Kidney (tissue), 14 donors: Measurements from ENCODE around the gene PXDC1. TPM values are rescaled to one million over a fixed set of nuclear protein-coding genes. Genes with fewer than 3 reads are reported as not detected.

Experiments used
- DNase-seq, 5 donors: peaks; one replicate each; pipeline ENCODE4 v3.0.0-alpha.2; 2013 to 2020
- FAIRE-seq: peaks from 2 replicates; lab custom pipeline; 2012; peaks lifted over from hg19 to GRCh38; lab: Jason Lieb, UNC
- H3K27ac ChIP-seq, 2 donors: one replicate each; pipeline ENCODE4 v1.7.0; 2013; ENCODE audit warnings: low read depth in 2 of 2, low read length in 2 of 2, inconsistent platforms in 1 of 2
- H3K27me3 ChIP-seq: one replicate; pipeline ENCODE4 v1.7.1; 2013; ENCODE audit warnings: low read length, inconsistent platforms; ENCODE audit not compliant: control insufficient read depth, insufficient read depth
- H3K36me3 ChIP-seq, 3 donors: one replicate each; pipeline versions ENCODE4 v1.7.0 to v1.7.1; 2013; ENCODE audit warnings: low read length in 3 of 3, control low read depth in 1 of 3, inconsistent platforms in 1 of 3; ENCODE audit not compliant: insufficient read depth in 3 of 3, control insufficient read depth in 2 of 3
- H3K4me1 ChIP-seq, 3 donors: one replicate each; pipeline versions ENCODE4 v1.7.0 to v1.7.1; 2013; ENCODE audit warnings: low read length in 3 of 3, inconsistent platforms in 1 of 3, low read depth in 1 of 3; ENCODE audit not compliant: control insufficient read depth in 2 of 3, insufficient read depth in 2 of 3
- H3K4me3 ChIP-seq, 3 donors: one replicate each; pipeline versions ENCODE4 v1.7.0 to v1.8.1; 2013; ENCODE audit warnings: low read length in 3 of 3, control low read depth in 1 of 3, inconsistent platforms in 1 of 3
- H3K9ac ChIP-seq, 3 donors: one replicate each; pipeline versions ENCODE4 v1.7.0 to v1.7.1; 2013; ENCODE audit warnings: low read length in 3 of 3, control low read depth in 1 of 3, inconsistent platforms in 1 of 3
- H3K9me3 ChIP-seq, 3 donors: one replicate each; pipeline versions ENCODE4 v1.7.0 to v1.7.1; 2013; ENCODE audit warnings: low read length in 3 of 3, control low read depth in 1 of 3, inconsistent platforms in 1 of 3; ENCODE audit not compliant: control insufficient read depth in 2 of 3, insufficient read depth in 1 of 3
- CTCF ChIP-seq: IDR thresholded peaks from 3 replicates; pipeline ENCODE4 v1.5.1; 2012; ENCODE audit warnings: mild to moderate bottlenecking, moderate library complexity, borderline replicate concordance; ENCODE audit not compliant: insufficient read depth; ENCODE audit errors: extremely low read depth
- intact Hi-C: fragments of 100-400 bp; cut with DNase I; formaldehyde crosslinking; loops from one replicate; pipeline ENCODE4 v1.11.1; 2022
- polyA plus RNA-seq: library from polyadenylated mRNA; stranded (reverse); fragments of 350-450 nt; fragmentation: Illumina TruSeq; extraction: RNeasy Lipid Tissue Mini Kit (QIAGEN cat#74804); gene quantifications from one replicate; pipeline ENCODE4 v1.2.3, GENCODE V29; 2014; ENCODE audit warnings: low read depth, low replicate concordance; ENCODE audit not compliant: insufficient read depth
- total RNA-seq: library from RNA; stranded (reverse); fragmentation: NEBNext Ultra II Directional; extraction: Animal tissue kit (Norgen Biotek cat#: 25700); gene quantifications from one replicate; pipeline ENCODE4 v1.2.1, GENCODE V29; 2021
- donor health status: control.
- donor health status: control.
- donor health status: control.
- donor health status: control.
- donor health status: control.
- donor health status: DM: yes; HTN: yes; CAD: no.
- donor health status: Normal renal cell carcinoma (clear cell type).

The PXDC1 gene
- total and polyA plus RNA-seq, 2 donors from 2014 or later, result 28.9 to 35.0 TPM

- no peak for DNase-seq
- no peak for TF ChIP-seq CTCF
- Histone ChIP-seq H3K27me3 (no peaks in the 10 kb centered on the region), H3K9ac (no peak overlapping the region), H3K4me3 (no peak overlapping the region), H3K9me3 (no peaks in the 10 kb centered on the region), H3K4me1 (peaks cover 0 to 16% (median 8%) of the 10 kb centered on the region in 3 donors), H3K36me3 (no peaks in the 10 kb centered on the region), H3K27ac (no peak overlapping the region)
- no peak for FAIRE-seq
- intact Hi-C loops, result no loop called here
Measured at GRCh38 chr6:3785745-3786098, 34.2 kb upstream of the PXDC1 start.

- intact Hi-C loops, result no loop called here
- no peak for TF ChIP-seq CTCF
- no peak for FAIRE-seq
Measured at GRCh38 chr6:3784885-3785744, 33.6 kb upstream of the PXDC1 start.

GRCh38 chr6:3784423-3784822, 32.9 kb upstream of the PXDC1 start:
- FAIRE-seq, result no peak
- intact Hi-C loops, result no loop called here
- no peak for TF ChIP-seq CTCF
- no peak overlapping the region for H3K27ac ChIP-seq
- no peaks in the 10 kb centered on the region for H3K36me3 ChIP-seq
- no peak overlapping the region for H3K4me3 ChIP-seq
- no peak for DNase-seq
- peaks cover 0 to 8% (median 7%) of the 10 kb centered on the region in 3 donors for H3K4me1 ChIP-seq
- H3K9me3 ChIP-seq, result no peaks in the 10 kb centered on the region
- H3K27me3 ChIP-seq, result no peaks in the 10 kb centered on the region
- no peak overlapping the region for H3K9ac ChIP-seq

More at GRCh38 chr6:3784885-3785744, 33.6 kb upstream of the PXDC1 start:
- Histone ChIP-seq H3K9me3 (no peaks in the 10 kb centered on the region), H3K27me3 (no peaks in the 10 kb centered on the region), H3K9ac (no peak overlapping the region), H3K4me3 (no peak overlapping the region), H3K4me1 (peaks cover 0 to 14% (median 8%) of the 10 kb centered on the region in 3 donors), H3K27ac (no peak overlapping the region), H3K36me3 (no peaks in the 10 kb centered on the region)
- DNase-seq, result no peak
